DND-41 (cell line): ENCODE data around the gene COA1.
A peak's percentile ranks its signal among the peaks of the same experiment; 100 is the strongest.

Experiments
- ATAC-seq: fragments of 200-7000 bp; cut with Tn5 transposase; 3 replicates; pipeline ENCODE4 v1.9.1; 2021; ENCODE audit warnings: low read depth; ENCODE audit not compliant: insufficient read depth
- DNase-seq: peaks from one replicate; pipeline ENCODE4 v3.0.0-alpha.2; 2020
- H2AFZ ChIP-seq: 2 replicates; pipeline ENCODE4 v1.6.0; 2012; ENCODE audit warnings: low read depth, low read length
- H3K27ac ChIP-seq: 2 replicates; pipeline ENCODE4 v1.5.1; 2012; ENCODE audit warnings: low read length, inconsistent platforms
- H3K27me3 ChIP-seq: fragments of 200-600 bp; sonication (generic); 2 replicates; pipeline ENCODE4 v1.6.0; 2012; ENCODE audit warnings: low read length, mild to moderate bottlenecking, inconsistent platforms; ENCODE audit not compliant: insufficient read depth, poor library complexity
- H3K36me3 ChIP-seq: 2 replicates; pipeline ENCODE4 v1.5.1; 2012; ENCODE audit warnings: low read length, inconsistent platforms; ENCODE audit not compliant: insufficient read depth
- H3K4me1 ChIP-seq: 2 replicates; pipeline ENCODE4 v1.5.1; 2012; ENCODE audit warnings: mild to moderate bottlenecking, low read length; ENCODE audit not compliant: insufficient read depth
- H3K4me2 ChIP-seq: 2 replicates; pipeline ENCODE4 v1.6.0; 2012; ENCODE audit warnings: mild to moderate bottlenecking, moderate library complexity, low read length, inconsistent platforms; ENCODE audit not compliant: insufficient read depth
- H3K4me3 ChIP-seq, 2 experiments: fragments of 200-600 bp in 1 of 2; shearing (Covaris generic) in 1 of 2; 2 replicates each; pipeline ENCODE4 v1.5.1; 2012 to 2016; ENCODE audit warnings: inconsistent platforms in 2 of 2, low read length in 2 of 2, mild to moderate bottlenecking in 2 of 2, low read depth in 1 of 2, moderate library complexity in 1 of 2
- H3K79me2 ChIP-seq: 2 replicates; pipeline ENCODE4 v1.6.0; 2012; ENCODE audit warnings: low read length, inconsistent platforms; ENCODE audit not compliant: insufficient read depth
- H3K9ac ChIP-seq: 2 replicates; pipeline ENCODE4 v1.6.0; 2012; ENCODE audit warnings: low read depth, mild to moderate bottlenecking, inconsistent platforms, low read length, moderate library complexity
- H3K9me3 ChIP-seq: 2 replicates; pipeline ENCODE4 v1.5.1; 2012; ENCODE audit warnings: low read length, moderate library complexity, mild to moderate bottlenecking, inconsistent platforms; ENCODE audit not compliant: insufficient read depth, severe bottlenecking
- H4K20me1 ChIP-seq: 2 replicates; pipeline ENCODE4 v1.6.0; 2012; ENCODE audit warnings: low read length; ENCODE audit not compliant: insufficient read depth
- EZH2 ChIP-seq: IDR thresholded peaks from 3 replicates; pipeline ENCODE4 v1.6.1; 2012; ENCODE audit warnings: borderline replicate concordance, low read depth, mild to moderate bottlenecking, moderate library complexity, low read length, inconsistent platforms; ENCODE audit not compliant: severe bottlenecking
- TF ChIP-seq, protein P1 (sequence below): IDR thresholded peaks from 2 replicates; pipeline ENCODE4 v1.5.1; 2012; ENCODE audit warnings: borderline replicate concordance, low read length, moderate library complexity, mild to moderate bottlenecking; ENCODE audit not compliant: poor library complexity, severe bottlenecking; ENCODE audit errors: extremely low read depth

COA1 gene

DNA sequence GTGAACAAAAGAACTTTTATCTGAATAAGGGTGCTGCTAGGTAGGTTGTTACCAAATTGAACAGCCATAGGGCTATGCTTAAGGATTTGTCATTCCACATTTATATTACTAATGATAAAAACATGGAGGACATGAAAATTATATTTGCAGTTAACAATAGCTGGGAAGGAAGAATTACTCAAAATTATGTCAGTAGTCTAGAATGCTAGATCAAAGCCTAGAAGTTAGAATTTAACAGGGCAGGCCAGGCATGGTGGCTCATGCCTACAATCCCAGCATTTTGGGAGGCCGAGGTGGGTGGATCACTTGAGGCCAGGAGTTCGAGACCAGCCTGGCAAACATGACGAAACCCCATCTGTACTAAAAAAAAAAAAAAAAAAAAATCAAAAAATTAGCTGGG lies 137.0 kb downstream of the COA1 start:
- Histone ChIP-seq H3K9me3 (no peaks in the 10 kb centered on the region), H3K27ac (no peak overlapping the region), H3K36me3 (peaks cover 54% of the 10 kb centered on the region), H3K27me3 (no peaks in the 10 kb centered on the region), H4K20me1 (peaks cover 87% of the 10 kb centered on the region), H3K4me3 (no peak overlapping the region), H3K4me1 (peaks cover 66% of the 10 kb centered on the region), H3K79me2 (peaks cover 100% of the 10 kb centered on the region), H3K9ac (no peak overlapping the region), H2AFZ (no peak overlapping the region), H3K4me2 (peak overlapping the region; percentile 33; the same call in 1 of the 2 replicates)
- TF ChIP-seq, protein P1, sequence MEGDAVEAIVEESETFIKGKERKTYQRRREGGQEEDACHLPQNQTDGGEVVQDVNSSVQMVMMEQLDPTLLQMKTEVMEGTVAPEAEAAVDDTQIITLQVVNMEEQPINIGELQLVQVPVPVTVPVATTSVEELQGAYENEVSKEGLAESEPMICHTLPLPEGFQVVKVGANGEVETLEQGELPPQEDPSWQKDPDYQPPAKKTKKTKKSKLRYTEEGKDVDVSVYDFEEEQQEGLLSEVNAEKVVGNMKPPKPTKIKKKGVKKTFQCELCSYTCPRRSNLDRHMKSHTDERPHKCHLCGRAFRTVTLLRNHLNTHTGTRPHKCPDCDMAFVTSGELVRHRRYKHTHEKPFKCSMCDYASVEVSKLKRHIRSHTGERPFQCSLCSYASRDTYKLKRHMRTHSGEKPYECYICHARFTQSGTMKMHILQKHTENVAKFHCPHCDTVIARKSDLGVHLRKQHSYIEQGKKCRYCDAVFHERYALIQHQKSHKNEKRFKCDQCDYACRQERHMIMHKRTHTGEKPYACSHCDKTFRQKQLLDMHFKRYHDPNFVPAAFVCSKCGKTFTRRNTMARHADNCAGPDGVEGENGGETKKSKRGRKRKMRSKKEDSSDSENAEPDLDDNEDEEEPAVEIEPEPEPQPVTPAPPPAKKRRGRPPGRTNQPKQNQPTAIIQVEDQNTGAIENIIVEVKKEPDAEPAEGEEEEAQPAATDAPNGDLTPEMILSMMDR: no peak
- TF ChIP-seq EZH2: no peak
- ATAC-seq (no peak), DNase-seq (no peak)

DNA sequence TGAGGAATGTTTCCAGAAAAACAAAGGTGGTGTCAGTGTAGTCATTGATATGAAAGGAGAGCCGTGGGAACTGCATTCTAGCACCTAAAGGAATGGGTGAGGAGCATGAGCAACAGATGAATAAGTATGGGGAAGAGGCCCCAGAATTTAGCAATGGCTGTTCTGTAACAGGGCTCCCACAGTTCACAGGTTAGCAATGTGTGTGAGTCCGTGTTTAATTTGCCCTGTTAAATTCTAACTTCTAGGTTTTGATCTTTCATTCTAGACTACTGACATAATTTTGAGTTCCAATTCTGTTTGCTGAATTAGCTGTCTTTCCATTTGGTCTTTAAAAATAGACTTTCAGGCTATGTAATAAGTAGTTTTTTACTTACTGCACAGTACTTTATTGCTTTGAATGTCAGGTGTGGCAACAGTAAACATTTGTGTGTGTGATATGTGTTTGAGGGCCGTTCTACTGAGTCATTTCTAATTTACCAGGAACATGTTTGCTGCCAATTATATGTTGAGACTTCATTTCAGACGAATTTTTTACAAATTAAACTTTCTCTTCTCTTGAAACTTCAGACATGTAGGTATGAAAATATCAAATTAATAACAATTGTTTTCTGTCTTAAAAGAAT lies 137.7 kb downstream of the COA1 start:
- H3K79me2 ChIP-seq: peaks cover 100% of the 10 kb centered on the region
- ATAC-seq (no peak), DNase-seq (no peak)

DNA sequence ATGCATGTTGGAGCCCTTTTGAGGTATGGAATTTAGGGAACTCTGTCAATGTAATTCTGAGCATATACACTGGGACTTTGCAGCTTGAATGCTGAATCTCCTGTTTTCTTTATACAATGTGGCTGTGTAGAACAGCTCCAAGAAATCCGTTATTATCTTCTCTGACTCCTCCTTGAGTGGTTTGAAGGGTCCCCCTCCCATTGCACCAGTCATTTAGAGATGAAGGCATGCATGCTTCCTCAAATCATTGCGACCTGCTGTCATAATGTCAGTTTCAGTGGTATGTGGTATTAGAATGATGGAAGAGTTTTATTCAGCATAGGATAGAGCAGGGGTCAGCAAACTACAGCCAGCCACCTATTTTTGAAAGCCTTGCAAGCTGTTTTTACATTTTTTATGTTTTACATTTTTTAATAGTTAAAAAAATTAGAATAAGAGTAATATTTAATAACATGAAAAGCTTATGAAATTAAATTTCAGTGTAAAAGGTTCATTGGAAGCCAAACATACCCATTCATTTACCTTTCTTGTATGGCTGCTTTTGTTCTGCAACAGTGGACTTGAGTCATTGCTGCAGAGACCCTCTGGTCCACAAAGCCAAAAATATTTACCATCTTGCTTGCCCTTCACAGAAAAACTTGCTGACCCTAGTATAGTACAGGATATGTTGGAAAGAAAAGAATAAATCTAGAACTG lies 138.3 kb downstream of the COA1 start:
- Histone ChIP-seq H3K79me2 (peaks cover 100% of the 10 kb centered on the region), H3K9ac (no peak overlapping the region), H4K20me1 (peaks cover 91% of the 10 kb centered on the region), H3K4me3 (no peak overlapping the region), H3K27ac (no peak overlapping the region), H3K4me2 (peak overlapping the region; percentile 33; the same call in 1 of the 2 replicates), H3K27me3 (no peaks in the 10 kb centered on the region), H3K36me3 (peaks cover 46% of the 10 kb centered on the region), H3K4me1 (peaks cover 80% of the 10 kb centered on the region), H3K9me3 (no peaks in the 10 kb centered on the region), H2AFZ (no peak overlapping the region)
- no peak for TF ChIP-seq EZH2
- TF ChIP-seq, protein P1: no peak
- ATAC-seq: peak; percentile 10; the same call in 1 of the 3 replicates
- DNase-seq: no peak

More for the DNA sequence above, 137.7 kb downstream of the COA1 start:
- H3K9ac ChIP-seq: no peak overlapping the region
- H2AFZ ChIP-seq: no peak overlapping the region
- peak overlapping the region; percentile 33; the same call in 1 of the 2 replicates for H3K4me2 ChIP-seq
- H3K4me1 ChIP-seq: peaks cover 73% of the 10 kb centered on the region
- H3K9me3 ChIP-seq: no peaks in the 10 kb centered on the region
- H3K27ac ChIP-seq: peak overlapping the region; percentile 45; the same call in 1 of the 2 replicates
- peaks cover 48% of the 10 kb centered on the region for H3K36me3 ChIP-seq
- H3K27me3 ChIP-seq: no peaks in the 10 kb centered on the region
- no peak overlapping the region for H3K4me3 ChIP-seq
- TF ChIP-seq, protein P1: no peak
- no peak for TF ChIP-seq EZH2
- peaks cover 91% of the 10 kb centered on the region for H4K20me1 ChIP-seq
